A549 (cell line): ENCODE data around the gene NXNL1. TPM values are rescaled to one million over a fixed set of nuclear protein-coding genes. Genes with fewer than 3 reads are reported as not detected.

Experiments
- ATAC-seq, 2 experiments: fragments of 200-7000 bp in 1 of 2; fragments of >200 bp in 1 of 2; cut with Nextera tagmentation in 1 of 2; cut with Tn5 transposase in 1 of 2; 3 replicates each; pipeline versions ENCODE4 v1.8.0 to v1.9.1; 2018 to 2020; ENCODE audit warnings: mild to moderate bottlenecking in 1 of 2, moderate library complexity in 1 of 2
- CTCF ChIA-PET: fragments of 300-600 bp; sonication (Branson Sonifier 250); formaldehyde crosslinking; extraction: SDS; loops from one replicate; lab custom pipeline; 2021; ENCODE audit warnings: antibody characterized with exemption, inconsistent platforms; lab: Yijun Ruan, JAX
- POLR2A ChIA-PET: fragments of 350-600 bp; formaldehyde crosslinking; extraction: SDS; loops from one replicate; lab custom pipeline; 2021; ENCODE audit warnings: antibody characterized with exemption, inconsistent platforms; lab: Yijun Ruan, JAX
- DNase-seq, 2 experiments: peaks; one replicate each; pipeline versions ENCODE4 v3.0.0 to v3.0.0-alpha.2; 2011 to 2016; ENCODE audit warnings: low read depth in 1 of 2, low spot score in 1 of 2
- FAIRE-seq: peaks from 2 replicates; lab custom pipeline; 2011; peaks lifted over from hg19 to GRCh38; lab: Jason Lieb, UNC
- H3K27ac ChIP-seq, 2 experiments: fragments of >200 bp; sonication (Bioruptor Twin); formaldehyde crosslinking; 3 replicates each; pipeline ENCODE4 v1.5.1; 2016 to 2017
- H3K4me1 ChIP-seq: fragments of >200 bp; sonication (Bioruptor Twin); formaldehyde crosslinking; 3 replicates; pipeline ENCODE4 v1.6.1; 2016
- H3K4me2 ChIP-seq: fragments of >200 bp; sonication (Bioruptor Twin); formaldehyde crosslinking; 3 replicates; pipeline ENCODE4 v1.6.1; 2016
- H3K4me3 ChIP-seq: fragments of >200 bp; sonication (Bioruptor Twin); formaldehyde crosslinking; 3 replicates; pipeline ENCODE4 v1.5.1; 2016
- H3K9me3 ChIP-seq: fragments of >200 bp; sonication (Bioruptor Twin); formaldehyde crosslinking; 3 replicates; pipeline ENCODE4 v1.6.1; 2016
- CBX8 ChIP-seq: fragments of 200-600 bp; sonication (generic); IDR thresholded peaks from 2 replicates; pipeline ENCODE4 v1.6.1; 2016
- CHD2 ChIP-seq: fragments of 150-350 bp; IDR thresholded peaks from 2 replicates; pipeline ENCODE4 v1.6.1; 2014; ENCODE audit warnings: low read length; ENCODE audit not compliant: partially characterized antibody
- CHD4 ChIP-seq: fragments of 200-600 bp; sonication (generic); IDR thresholded peaks from 2 replicates; pipeline ENCODE4 v1.6.1; 2016; ENCODE audit warnings: antibody characterized with exemption, mild to moderate bottlenecking, borderline replicate concordance
- E2F6 ChIP-seq: IDR thresholded peaks from 2 replicates; pipeline ENCODE4 v1.6.1; 2012; ENCODE audit warnings: low read depth, borderline replicate concordance
- EHF ChIP-seq: fragments of 250-450 bp; sonication (Bioruptor Pico); IDR thresholded peaks from 2 replicates; pipeline ENCODE4 v1.5.0; 2020; ENCODE audit warnings: mild to moderate bottlenecking
- ELK1 ChIP-seq: fragments of 150-350 bp; IDR thresholded peaks from 2 replicates; pipeline ENCODE4 v1.6.1; 2014; ENCODE audit warnings: low read depth, mild to moderate bottlenecking, low read length
- EP300 ChIP-seq, 2 experiments: fragments of >200 bp; sonication (Bioruptor Twin); formaldehyde crosslinking; IDR thresholded peaks; 2 replicates in 1 of 2; 3 replicates in 1 of 2; pipeline ENCODE4 v1.6.1; 2016 to 2017
- FOSL2 ChIP-seq, 2 experiments: fragments of 450-650 bp in 1 of 2; fragments of >200 bp in 1 of 2; sonication (Bioruptor Twin) in 1 of 2; formaldehyde crosslinking; IDR thresholded peaks; 2 replicates each; pipeline versions ENCODE4 v1.5.0 to v1.6.1; 2016 to 2020; ENCODE audit warnings: mild to moderate bottlenecking in 1 of 2, moderate library complexity in 1 of 2
- FOXS1 ChIP-seq: fragments of 250-450 bp; sonication (Bioruptor Pico); IDR thresholded peaks from 2 replicates; pipeline ENCODE4 v1.5.0; 2020; ENCODE audit warnings: mild to moderate bottlenecking, moderate library complexity
- HMGXB4 ChIP-seq: fragments of 250-450 bp; sonication (Bioruptor Pico); IDR thresholded peaks from 2 replicates; pipeline ENCODE4 v1.5.0; 2021; ENCODE audit warnings: mild to moderate bottlenecking, moderate library complexity, borderline replicate concordance
- HOXA7 ChIP-seq: fragments of 250-450 bp; sonication (Bioruptor Pico); IDR thresholded peaks from 2 replicates; pipeline ENCODE4 v1.5.0; 2020; ENCODE audit warnings: mild to moderate bottlenecking, moderate library complexity
- HOXB13 ChIP-seq: fragments of 250-450 bp; sonication (Bioruptor Pico); IDR thresholded peaks from 2 replicates; pipeline ENCODE4 v1.5.0; 2020; ENCODE audit warnings: low read depth, mild to moderate bottlenecking, moderate library complexity
- HOXB5 ChIP-seq: fragments of 250-450 bp; sonication (Bioruptor Pico); IDR thresholded peaks from 2 replicates; pipeline ENCODE4 v1.5.0; 2020; ENCODE audit warnings: mild to moderate bottlenecking, moderate library complexity
- JUN ChIP-seq, 2 experiments: fragments of >200 bp; sonication (Bioruptor Twin); formaldehyde crosslinking; IDR thresholded peaks; 2 replicates in 1 of 2; 3 replicates in 1 of 2; pipeline ENCODE4 v1.6.1; 2016 to 2017
- KDM1A ChIP-seq: fragments of 200-600 bp; sonication (generic); IDR thresholded peaks from 2 replicates; pipeline ENCODE4 v1.6.1; 2016; ENCODE audit warnings: low read depth, mild to moderate bottlenecking
- MAFK ChIP-seq: fragments of 450-650 bp; IDR thresholded peaks from 2 replicates; pipeline ENCODE4 v1.6.1; 2014; ENCODE audit not compliant: partially characterized antibody
- MAX ChIP-seq: IDR thresholded peaks from 2 replicates; pipeline ENCODE4 v1.6.1; 2012
- NR3C1 ChIP-seq: fragments of >200 bp; sonication (Bioruptor Twin); formaldehyde crosslinking; IDR thresholded peaks from 3 replicates; pipeline ENCODE4 v1.6.1; 2017
- PHF8 ChIP-seq: fragments of 200-600 bp; sonication (generic); IDR thresholded peaks from 2 replicates; pipeline ENCODE4 v1.6.1; 2016; ENCODE audit warnings: low read depth, mild to moderate bottlenecking, antibody characterized with exemption, moderate library complexity, borderline replicate concordance
- RAD21 ChIP-seq, 2 experiments: fragments of >200 bp in 1 of 2; sonication (Bioruptor Twin) in 1 of 2; formaldehyde crosslinking in 1 of 2; IDR thresholded peaks in 1 of 2; conservative IDR thresholded peaks in 1 of 2; 2 replicates in 1 of 2; 3 replicates in 1 of 2; pipeline ENCODE4 v1.6.1; 2012 to 2018; ENCODE audit warnings: inconsistent platforms in 1 of 2
- RARB ChIP-seq: fragments of 250-450 bp; sonication (Bioruptor Pico); IDR thresholded peaks from 2 replicates; pipeline ENCODE4 v1.8.0; 2021; ENCODE audit warnings: mild to moderate bottlenecking, moderate library complexity
- RFX5 ChIP-seq: fragments of 450-650 bp; IDR thresholded peaks from 2 replicates; pipeline ENCODE4 v1.7.1; 2014; ENCODE audit warnings: antibody characterized with exemption, mild to moderate bottlenecking, moderate library complexity
- ZNF302 ChIP-seq: fragments of 250-450 bp; sonication (Bioruptor Pico); IDR thresholded peaks from 2 replicates; pipeline ENCODE4 v1.9.0; 2021; ENCODE audit warnings: inconsistent platforms, mild to moderate bottlenecking, moderate library complexity
- WGBS: methylation state at CpG from one replicate; pipeline ENCODE4 v1.1.6; 2017; ENCODE audit errors: missing lambda C conversion rate; 5-methylcytosine and 5-hydroxymethylcytosine counted together
- polyA plus RNA-seq, 4 experiments: library from polyadenylated mRNA; depleted of rRNA in 3 of 4; stranded (reverse); fragments of >200 nt; fragmentation: RNase III in 1 of 4; extraction: RNeasy Plus Mini Kit Qiagen cat#74134 plus additional on column Dnase treatment in 1 of 4; gene quantifications; 2 replicates in 3 of 4; 3 replicates in 1 of 4; pipeline ENCODE4 v1.2.3, GENCODE V29; 2011 to 2017
- TF ChIP-seq, protein P1 (sequence below): fragments of >200 bp; sonication (Bioruptor Twin); formaldehyde crosslinking; IDR thresholded peaks from 3 replicates; pipeline ENCODE4 v1.5.1; 2016

NXNL1 gene
- polyA plus RNA-seq, 2 of the 4 experiments (the other 2 are of a cell fraction) = not detected

GRCh38 chr19:17436094-17436873, 24.4 kb downstream of the NXNL1 start:
- no peak for FAIRE-seq
- no peak overlapping the region for H3K27ac ChIP-seq
- CTCF ChIA-PET = interaction anchor here (1.2 to 1.5 kb wide), 2 partner anchors 13 to 41 kb away, joined by 4 to 6 read pairs; partner anchors contain the start of gene TMEM221
- H3K9me3 ChIP-seq = no peaks in the 10 kb centered on the region
- POLR2A ChIA-PET = no interaction called here
- TF ChIP-seq NR3C1 (no peak), RARB (CRISPR knock-in tag) (no peak), HOXA7 (CRISPR knock-in tag) (no peak), HOXB13 (CRISPR knock-in tag) (no peak), RAD21 (conservative IDR thresholded peaks at IDR 0.05 in 1 of 2, IDR thresholded peaks at IDR 0.05 in 1 of 2) (no peak), KDM1A (no peak), MAFK (no peak)
- TF ChIP-seq, protein P1, sequence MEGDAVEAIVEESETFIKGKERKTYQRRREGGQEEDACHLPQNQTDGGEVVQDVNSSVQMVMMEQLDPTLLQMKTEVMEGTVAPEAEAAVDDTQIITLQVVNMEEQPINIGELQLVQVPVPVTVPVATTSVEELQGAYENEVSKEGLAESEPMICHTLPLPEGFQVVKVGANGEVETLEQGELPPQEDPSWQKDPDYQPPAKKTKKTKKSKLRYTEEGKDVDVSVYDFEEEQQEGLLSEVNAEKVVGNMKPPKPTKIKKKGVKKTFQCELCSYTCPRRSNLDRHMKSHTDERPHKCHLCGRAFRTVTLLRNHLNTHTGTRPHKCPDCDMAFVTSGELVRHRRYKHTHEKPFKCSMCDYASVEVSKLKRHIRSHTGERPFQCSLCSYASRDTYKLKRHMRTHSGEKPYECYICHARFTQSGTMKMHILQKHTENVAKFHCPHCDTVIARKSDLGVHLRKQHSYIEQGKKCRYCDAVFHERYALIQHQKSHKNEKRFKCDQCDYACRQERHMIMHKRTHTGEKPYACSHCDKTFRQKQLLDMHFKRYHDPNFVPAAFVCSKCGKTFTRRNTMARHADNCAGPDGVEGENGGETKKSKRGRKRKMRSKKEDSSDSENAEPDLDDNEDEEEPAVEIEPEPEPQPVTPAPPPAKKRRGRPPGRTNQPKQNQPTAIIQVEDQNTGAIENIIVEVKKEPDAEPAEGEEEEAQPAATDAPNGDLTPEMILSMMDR = no peak
- H3K4me2 ChIP-seq = no peak overlapping the region
- DNase-seq = no peak
- H3K4me1 ChIP-seq = no peaks in the 10 kb centered on the region
- WGBS = 93% methylated on average over 22 of the region's 25 CpGs
- no peak overlapping the region for H3K4me3 ChIP-seq
- ATAC-seq = no peak

GRCh38 chr19:17435218-17435617, 25.5 kb downstream of the NXNL1 start:
- TF ChIP-seq ELK1 = no peak
- TF ChIP-seq RFX5 = no peak
- TF ChIP-seq HOXB5 (CRISPR knock-in tag) = no peak
- no peaks in the 10 kb centered on the region for H3K4me1 ChIP-seq
- 97% methylated on average over 6 of the region's 7 CpGs for WGBS
- no peak overlapping the region for H3K4me2 ChIP-seq
- FAIRE-seq = no peak
- no peaks in the 10 kb centered on the region for H3K9me3 ChIP-seq
- no peak for ATAC-seq
- H3K4me3 ChIP-seq = no peak overlapping the region
- ChIA-PET CTCF (no interaction called here), POLR2A (no interaction called here)
- no peak overlapping the region for H3K27ac ChIP-seq
- DNase-seq = no peak

GRCh38 chr19:17431417-17431816, 29.3 kb downstream of the NXNL1 start:
- FAIRE-seq = no peak
- ChIA-PET CTCF (interaction anchor here (0.9 to 1.3 kb wide), 4 partner anchors 10 to 40 kb away, joined by 3 to 4 read pairs (median 3); partner anchors contain the start of gene TMEM221), POLR2A (interaction anchor here (0.5 kb wide), 1 partner anchor 8 kb away, joined by 3 read pairs; no protein-coding TSS in a partner anchor)
- Histone ChIP-seq H3K4me3 (no peak overlapping the region), H3K4me2 (no peak overlapping the region), H3K27ac (no peak overlapping the region), H3K4me1 (no peaks in the 10 kb centered on the region), H3K9me3 (no peaks in the 10 kb centered on the region)
- TF ChIP-seq MAX (no peak), CBX8 (no peak), CHD2 (no peak), CHD4 (no peak), JUN (IDR thresholded peaks at IDR 0.05) (no peak), E2F6 (no peak), EP300 (IDR thresholded peaks at IDR 0.05) (no peak), FOXS1 (CRISPR knock-in tag) (no peak), PHF8 (no peak), HMGXB4 (CRISPR knock-in tag) (no peak), KDM1A (no peak), ZNF302 (CRISPR knock-in tag) (no peak), ELK1 (no peak), FOSL2 (IDR thresholded peaks at IDR 0.05) (no peak), FOSL2 (CRISPR knock-in tag; IDR thresholded peaks at IDR 0.05) (no peak), HOXA7 (CRISPR knock-in tag) (no peak), EHF (no peak)
- 80% methylated on average over 7 of the region's 7 CpGs for WGBS
- ATAC-seq = no peak
- DNase-seq = no peak
